DMS153 treated with DMSO at 0.1 percent for 48 hours (cell line): ENCODE results near the gene ETDA.
"Not testable (repeated sequence)": the region's sequence is repeated elsewhere in the genome, so short reads cannot be mapped to it uniquely, and the experiment has no call there.

ENCODE experiments used
- DNase-seq: peaks from one replicate; lab custom pipeline; 2025; ENCODE audit not compliant: unreplicated experiment; lab: John Stamatoyannopoulos, UW

The ETDA gene

DNA sequence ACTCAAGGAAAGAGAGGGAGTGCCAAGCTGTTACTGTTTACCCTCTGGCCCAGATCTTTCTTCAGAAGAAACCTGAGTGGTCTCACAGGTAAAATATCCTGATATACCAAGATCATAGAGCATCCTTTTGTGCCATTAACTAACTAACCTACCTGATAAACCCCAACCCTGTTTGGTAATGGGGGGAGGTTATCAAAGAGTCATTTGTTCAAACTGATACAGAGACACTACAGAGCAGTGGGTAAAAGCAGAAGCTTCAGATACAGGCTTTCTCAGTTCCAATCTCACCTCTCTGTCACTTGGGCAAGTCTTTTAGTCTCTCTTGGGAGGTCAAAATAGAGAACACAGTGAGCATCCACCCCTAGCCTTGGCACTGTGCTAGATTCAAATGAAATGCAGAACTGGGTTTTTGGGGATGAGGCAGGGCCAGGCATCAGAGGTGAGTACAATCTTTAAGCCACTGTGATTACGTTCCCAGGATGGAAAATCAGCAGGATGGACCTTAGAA is at the start of gene ETDA:
Gene ETDA (plus strand): TSS at position 51 of the 508 bp plus-strand sequence. CDS start 1,216 bp downstream, outside the sequence.
- not testable (repeated sequence) for DNase-seq

DNA sequence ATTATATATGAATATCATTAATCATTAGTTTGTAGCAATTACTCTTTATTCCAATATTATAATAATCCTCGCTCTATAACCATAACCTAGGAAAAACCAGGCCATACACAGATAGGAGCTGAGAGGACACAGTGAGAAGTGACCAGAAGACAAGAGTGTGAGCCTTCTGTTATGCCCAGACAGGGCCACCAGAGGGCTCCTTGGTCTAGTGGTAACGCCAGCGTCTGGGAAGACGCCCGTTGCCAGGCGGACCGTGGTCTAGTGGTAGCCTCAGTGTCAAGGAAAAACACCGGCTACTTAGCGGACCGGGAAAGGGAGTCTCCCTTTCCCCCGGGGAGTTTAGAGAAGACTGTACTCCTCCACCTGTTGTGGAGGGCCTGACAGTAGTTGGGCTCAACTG is 45.4 kb upstream of the ETDA start:
- DNase-seq: not testable (repeated sequence)

DNA sequence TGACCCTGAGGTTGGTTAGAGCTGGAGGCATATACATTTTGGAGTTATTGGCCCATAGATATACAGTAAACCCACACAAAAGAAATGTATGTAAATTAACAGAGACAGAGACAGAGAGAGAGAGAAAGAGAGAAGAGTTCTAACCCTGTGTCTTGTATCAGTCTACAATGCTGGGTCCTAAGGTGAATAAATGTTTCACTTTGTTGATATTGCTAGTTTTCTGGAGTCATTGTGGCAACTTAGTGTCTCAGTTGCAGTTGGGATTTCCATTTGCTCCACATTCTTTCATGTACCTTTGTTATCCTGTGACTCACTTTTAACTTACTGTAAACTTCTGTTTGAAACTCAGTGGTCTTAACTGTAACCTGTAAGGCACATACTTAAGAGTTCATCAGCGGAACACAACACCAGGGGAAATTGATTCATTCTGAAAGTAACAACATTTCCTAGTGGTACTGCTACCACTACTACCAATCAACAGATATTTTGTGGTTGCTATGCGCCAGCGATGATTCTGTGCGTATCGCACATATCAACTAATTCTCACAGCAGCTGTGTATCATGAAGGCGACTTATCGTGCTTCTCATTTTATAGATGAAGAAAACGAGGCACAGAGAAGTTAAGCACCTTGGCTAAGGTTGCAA is 38.5 kb upstream of the ETDA start:
- no peak for DNase-seq

DNA sequence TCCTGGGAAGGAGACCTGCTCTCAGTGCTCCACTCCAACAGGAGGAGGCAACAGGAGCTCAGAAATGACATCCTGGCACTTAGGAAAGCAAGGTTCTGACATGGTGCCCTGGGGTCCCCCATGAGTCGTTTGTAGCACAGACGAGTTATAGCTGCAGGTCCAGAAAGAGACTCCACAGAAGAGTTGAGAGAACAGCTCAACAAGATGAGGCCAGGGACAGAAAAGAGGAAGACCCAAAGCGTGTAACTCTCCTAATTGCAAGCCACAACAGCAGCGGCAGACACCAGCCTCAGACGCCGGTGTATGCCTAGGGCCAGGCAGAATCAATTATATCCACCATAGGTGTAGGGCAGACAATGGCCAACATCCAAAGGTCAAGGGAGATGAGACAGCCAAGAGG is 5.9 kb upstream of the ETDA start:
- DNase-seq: not testable (repeated sequence)

DNA sequence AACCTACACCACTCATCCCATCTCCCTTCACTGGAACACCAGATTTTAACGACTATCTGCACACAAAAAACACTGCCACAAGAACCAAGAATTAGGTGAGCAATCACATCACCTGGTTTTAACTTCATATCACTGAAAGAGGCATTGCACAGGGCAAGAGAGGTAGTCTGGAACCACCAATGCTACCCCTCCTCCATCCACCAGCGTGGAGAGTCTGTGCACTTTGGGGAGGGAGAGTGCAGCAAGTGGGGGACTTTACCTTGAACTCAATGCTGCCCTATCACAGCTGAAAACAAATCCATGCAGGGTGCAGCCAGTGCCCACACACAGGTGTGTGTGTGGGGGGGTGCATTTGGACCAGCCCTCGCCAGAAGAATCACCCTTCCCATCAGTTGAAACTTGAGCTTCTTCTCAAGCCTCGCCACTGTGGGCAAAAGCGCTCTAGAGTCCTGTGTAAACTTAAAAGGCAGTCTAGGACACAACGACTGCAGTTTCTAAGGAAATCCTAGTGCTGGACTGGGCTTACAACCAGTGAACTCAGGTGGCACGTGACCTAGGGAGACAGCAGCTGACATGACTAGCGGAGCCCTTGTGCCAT is 4.3 kb downstream of the ETDA start:
- DNase-seq: not testable (repeated sequence)

DNA sequence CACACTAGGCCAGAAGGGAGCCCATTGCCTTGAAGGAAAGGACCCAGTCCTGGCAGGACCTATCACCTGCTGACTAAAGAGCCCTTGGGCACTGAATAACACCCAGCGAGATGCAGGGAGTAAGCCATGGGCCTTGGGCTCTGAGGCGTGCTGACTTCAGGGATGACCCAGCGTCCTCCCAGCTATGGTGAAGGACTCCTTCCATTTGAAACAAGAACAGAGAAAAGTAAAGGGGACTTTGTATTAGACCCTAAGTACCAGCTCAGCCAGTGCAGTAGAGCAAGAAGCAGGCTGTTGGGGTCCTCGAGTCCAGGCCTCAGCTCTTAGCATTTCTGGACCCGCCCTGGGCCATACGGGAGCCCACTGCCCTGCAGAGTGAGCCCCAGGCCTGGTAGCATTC is 5.1 kb downstream of the ETDA start:
- no peak for DNase-seq

DNA sequence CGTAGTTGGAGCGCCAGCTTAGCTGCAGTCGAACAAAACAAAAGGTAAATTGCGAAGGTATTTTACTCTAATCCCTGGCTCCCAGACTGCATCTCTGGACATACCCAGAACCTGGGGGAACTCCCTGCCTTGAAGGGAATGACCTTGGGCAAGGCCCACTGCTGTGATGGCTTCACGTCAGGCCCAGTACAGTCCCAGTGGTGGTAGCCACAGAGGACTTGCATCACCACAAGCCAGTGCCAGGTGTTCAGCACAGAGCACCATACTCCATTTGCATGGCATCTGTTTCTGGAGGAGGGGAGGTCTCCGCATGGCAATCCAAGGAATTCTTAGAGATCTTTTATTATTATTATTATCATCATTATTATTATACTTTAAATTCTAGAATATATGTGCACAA is 5.6 kb downstream of the ETDA start:
- DNase-seq: no peak

DNA sequence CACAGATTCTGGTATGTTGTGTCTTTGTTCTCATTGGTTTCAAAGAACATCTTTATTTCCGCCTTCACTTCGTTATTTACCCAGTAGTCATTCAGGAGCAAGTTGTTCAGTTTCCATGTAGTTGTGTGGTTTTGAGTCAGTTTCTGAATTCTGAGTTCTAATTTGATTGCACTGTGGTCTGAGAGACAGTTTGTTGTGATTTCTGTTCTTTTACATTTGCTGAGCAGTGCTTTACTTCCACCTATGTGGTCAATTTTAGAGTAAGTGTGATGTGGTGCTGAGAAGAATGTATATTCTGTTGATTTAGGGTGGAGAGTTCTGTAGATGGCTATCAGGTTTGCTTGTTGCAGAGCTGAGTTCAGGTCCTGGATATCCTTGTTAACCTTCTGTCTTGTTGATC is 9.1 kb downstream of the ETDA start:
- DNase-seq: not testable (repeated sequence)

DNA sequence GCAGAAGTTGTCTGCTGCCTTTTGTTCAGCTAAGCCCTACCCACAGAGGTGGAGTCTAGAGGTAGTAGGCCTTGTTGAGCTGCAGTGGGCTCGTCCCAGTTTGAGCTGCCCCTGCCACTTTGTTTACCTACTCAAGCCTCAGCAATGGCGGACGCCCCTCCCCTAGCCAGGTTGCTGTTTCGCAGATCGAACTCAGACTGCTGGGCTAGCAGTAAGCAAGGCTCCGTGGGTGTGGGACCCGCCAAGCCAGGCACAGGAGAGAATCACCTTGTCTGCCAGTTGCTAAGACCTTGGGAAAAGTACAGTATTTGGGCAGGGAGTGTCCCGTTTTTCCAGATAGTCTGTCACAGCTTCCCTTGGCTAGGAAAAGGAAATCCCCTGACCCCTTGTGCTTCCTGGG is 11.5 kb downstream of the ETDA start:
- DNase-seq: not testable (repeated sequence)

DNA sequence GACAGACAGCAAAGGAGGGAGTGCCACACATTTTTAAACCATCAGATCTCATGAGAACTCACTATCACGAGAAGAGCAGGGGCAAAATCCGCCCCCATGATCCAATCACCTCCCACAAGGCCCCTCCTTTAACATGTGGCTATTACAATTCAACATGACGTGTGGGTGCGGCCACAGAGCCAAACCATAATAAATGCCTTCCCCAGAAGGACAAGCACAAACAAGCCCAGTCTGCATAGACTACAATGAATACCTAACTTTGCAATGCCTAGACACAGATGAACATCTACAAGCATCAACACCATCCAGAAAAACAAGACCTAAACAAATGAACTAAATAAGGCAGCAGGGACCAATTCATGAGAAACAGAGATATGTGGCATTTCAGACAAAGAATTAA is 12.3 kb downstream of the ETDA start:
- DNase-seq: no peak

DNA sequence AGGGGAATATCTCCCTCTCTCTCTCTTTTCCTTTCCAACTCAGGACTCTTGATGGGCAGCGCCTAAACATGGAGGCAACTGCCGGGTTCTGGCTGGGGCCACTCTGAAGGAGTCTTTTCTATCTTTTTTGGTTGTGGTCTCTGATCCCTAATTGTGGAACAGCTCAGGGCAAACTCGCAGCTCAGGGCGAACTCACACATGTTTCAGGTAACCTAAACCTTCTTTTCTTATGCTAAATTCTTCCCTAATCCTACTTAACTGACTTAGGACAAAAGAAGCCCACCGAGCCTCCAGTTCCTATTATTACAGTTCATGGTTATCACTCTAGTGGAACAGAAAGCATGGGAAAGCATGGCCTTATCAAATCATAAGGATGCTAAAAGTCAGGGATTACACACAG is 21.3 kb downstream of the ETDA start:
- DNase-seq: no peak

DNA sequence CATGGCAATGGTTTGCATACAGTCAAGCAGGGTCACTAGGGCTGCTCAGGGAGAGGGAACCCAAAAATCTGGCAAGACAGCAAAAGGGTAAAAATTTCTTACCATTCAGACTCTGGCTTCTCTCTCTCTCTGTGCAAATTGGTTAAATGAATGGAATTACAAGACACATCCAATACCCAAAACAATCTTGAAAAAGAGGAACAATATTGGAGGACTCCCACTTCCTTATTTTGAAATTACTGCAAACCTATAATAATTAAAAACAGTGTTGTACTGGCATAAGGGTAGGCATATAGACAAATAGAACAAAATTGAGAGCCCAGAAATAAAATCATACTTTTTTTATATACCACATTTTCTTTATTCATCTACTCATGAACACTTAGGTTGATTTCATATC is 24.1 kb downstream of the ETDA start:
- no peak for DNase-seq

DNA sequence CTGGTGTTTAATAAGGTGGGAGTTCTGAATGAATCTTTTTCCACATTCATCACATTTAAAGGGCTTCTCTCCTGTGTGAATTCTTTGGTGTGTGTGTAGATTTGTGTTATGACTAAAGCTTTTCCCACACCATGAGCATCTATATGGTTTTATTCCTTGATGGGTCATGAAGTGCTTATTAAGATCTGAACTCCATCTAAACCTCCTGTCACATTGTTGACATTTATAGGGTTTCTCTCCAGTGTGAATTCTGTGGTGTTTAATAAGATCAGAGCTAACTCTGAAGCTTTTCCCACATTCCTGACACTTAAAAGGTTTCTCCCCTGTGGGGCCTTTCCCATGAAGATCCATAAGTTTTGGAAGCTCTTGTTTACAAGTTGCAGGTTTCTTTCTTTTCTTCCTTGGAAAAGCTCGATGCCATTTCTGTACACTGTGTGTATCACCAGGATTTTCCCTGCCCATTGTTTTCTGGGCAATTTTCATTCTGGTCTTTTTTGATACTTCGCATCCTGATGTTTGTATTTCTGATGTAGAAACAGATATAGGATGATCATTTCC is 35.5 kb downstream of the ETDA start:
- DNase-seq: no peak

DNA sequence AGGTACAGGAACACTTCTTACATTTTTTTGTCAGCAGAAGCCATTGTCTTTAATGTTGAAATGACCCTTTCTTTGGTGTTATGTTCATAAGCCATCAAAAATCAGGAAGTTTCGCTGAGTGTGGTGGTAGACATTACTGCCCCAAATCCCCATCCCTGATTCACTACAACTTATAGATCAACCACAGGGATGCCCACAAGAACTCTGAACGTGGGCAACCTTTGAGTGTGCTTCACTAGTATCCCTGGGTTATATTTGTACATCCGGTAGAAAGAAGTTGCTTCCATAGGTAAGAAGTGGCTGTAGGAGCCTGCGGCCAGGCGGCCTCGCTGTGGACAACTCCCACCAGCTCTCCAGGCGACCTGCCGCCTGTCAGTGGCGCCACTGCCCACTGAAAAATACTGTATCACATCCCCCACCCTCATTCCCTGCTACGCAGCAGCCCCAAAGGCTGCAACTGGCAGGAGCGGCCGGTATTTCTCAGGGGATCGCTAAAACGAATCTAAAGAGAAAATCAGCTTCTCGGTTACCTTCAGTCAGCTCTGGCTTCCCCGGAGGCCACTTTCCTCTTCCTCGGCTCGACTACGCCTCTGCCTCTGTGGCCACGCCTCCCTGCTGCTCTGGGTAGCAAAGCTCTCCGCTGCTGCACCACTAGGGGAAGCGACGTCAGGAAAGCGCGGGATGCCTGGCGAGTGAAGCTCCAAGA is 43.5 kb downstream of the ETDA start:
- DNase-seq: no peak

DNA sequence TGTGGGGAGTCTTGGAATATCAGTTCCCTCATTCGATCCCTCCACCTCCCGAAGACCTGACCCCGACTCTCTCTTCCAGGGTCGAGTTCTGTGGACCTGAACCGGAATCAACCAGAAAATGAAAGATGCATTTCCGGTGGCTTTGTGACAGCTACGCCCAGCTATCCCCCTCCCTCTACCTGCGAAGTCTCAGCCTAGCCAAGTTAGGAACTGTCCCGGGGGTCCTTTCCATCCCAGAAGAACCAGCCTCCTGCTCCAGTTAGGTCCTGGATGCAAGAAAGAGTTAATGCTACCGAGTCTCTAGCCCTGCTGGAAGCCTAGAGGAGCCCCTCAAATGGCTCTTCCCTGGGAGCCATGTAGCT is 44.1 kb downstream of the ETDA start:
- DNase-seq: no peak

DNA sequence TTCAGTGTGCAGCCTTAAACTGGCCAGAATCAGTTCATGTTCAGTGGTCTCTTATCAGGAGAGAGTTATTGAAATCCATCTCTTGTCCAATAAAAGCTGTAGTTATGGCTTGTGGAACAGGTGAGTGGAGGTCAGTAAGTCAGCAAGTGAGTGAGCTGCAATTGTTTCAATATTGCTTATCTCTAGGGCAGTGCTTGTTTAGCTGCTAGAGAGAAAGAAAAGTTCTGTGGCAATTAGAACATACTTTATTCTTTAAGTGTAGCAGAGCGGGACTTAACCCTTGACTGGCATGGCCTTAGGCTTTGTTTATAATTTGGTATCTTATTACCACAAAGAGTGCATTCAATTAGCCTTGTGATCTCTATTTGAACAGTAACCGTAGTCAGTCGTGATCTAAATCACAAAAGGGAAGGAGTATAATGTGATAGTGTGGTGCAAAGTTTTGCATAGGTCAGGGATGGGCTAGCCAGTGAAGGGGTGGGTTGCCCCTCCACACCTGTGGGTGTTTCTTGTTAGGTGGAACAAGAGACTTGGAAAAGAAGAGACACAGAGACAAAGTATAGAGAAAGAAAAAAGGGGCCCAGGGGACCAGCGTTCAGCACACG is 50.5 kb downstream of the ETDA start:
- DNase-seq: no peak
